HepG2 (cell line): ENCODE data around the gene FAM20A. TPM values are rescaled to one million over a fixed set of nuclear protein-coding genes. Genes with fewer than 3 reads are reported as not detected.
A peak's percentile ranks its signal among the peaks of the same experiment; 100 is the strongest.

Experiments used
- ATAC-seq: fragments of 200-7000 bp; cut with Tn5 transposase; 3 replicates; pipeline ENCODE4 v1.9.1; 2020; ENCODE audit warnings: mild to moderate bottlenecking, moderate library complexity
- BruUV-seq: library from RNA; stranded (reverse); fragments of 400-500 nt; replicated peaks from 2 replicates; lab custom pipeline; 2021; lab: Mats Ljungman, UMichigan
- CTCF ChIA-PET: fragments of 300-600 bp; formaldehyde crosslinking; extraction: SDS; loops from one replicate; lab custom pipeline; 2021; ENCODE audit warnings: low total read pairs, inconsistent platforms, low intra/inter-chr PET ratio; lab: Yijun Ruan, JAX
- POLR2A ChIA-PET: fragments of 350-600 bp; sonication (Branson Sonifier 250); formaldehyde crosslinking; loops from one replicate; lab custom pipeline; 2020; ENCODE audit warnings: antibody characterized with exemption, inconsistent platforms; lab: Yijun Ruan, JAX
- DNase-seq: peaks from one replicate; pipeline ENCODE4 v3.0.0-alpha.2; 2015; ENCODE audit warnings: low spot score
- FAIRE-seq: peaks from 3 replicates; lab custom pipeline; 2011; peaks lifted over from hg19 to GRCh38; lab: Jason Lieb, UNC
- H2AFZ ChIP-seq: one replicate; pipeline ENCODE4 v1.6.1; 2011; ENCODE audit warnings: low read length, inconsistent platforms
- H3K27ac ChIP-seq: fragments of 300-600 bp; 3 replicates; pipeline ENCODE4 v1.8.0; 2011; ENCODE audit warnings: mixed run types, mild to moderate bottlenecking, mixed read lengths, low read length, inconsistent platforms; ENCODE audit not compliant: insufficient read depth; ENCODE audit errors: extremely low read length
- H3K27me3 ChIP-seq, 2 experiments: fragments of 200-600 bp in 1 of 2; 2 replicates in 1 of 2; 3 replicates in 1 of 2; pipeline versions ENCODE4 v1.6.0 to v1.8.0; 2011; ENCODE audit warnings: low read length in 2 of 2, mild to moderate bottlenecking in 2 of 2, moderate library complexity in 2 of 2, inconsistent platforms in 1 of 2; ENCODE audit not compliant: insufficient read depth in 2 of 2, control insufficient read depth in 1 of 2
- H3K36me3 ChIP-seq, 2 experiments: fragments of 200-600 bp in 1 of 2; replicated peaks in 1 of 2; 2 replicates in 1 of 2; 3 replicates in 1 of 2; pipeline versions ENCODE4 v1.5.1 to v1.8.0; 2011; ENCODE audit warnings: low read length in 2 of 2, inconsistent platforms in 1 of 2; ENCODE audit not compliant: insufficient read depth in 2 of 2, control insufficient read depth in 1 of 2
- H3K4me1 ChIP-seq: 2 replicates; pipeline ENCODE4 v1.5.1; 2012; ENCODE audit warnings: low read length, inconsistent platforms; ENCODE audit not compliant: insufficient read depth
- H3K4me2 ChIP-seq: 2 replicates; pipeline ENCODE4 v1.6.0; 2011; ENCODE audit warnings: low read depth, low read length, inconsistent platforms
- H3K4me3 ChIP-seq, 3 experiments: fragments of 200-600 bp in 1 of 3; sonication (generic), shearing (Covaris generic) in 1 of 3; replicated peaks in 1 of 3; 2 replicates each; pipeline ENCODE4 v1.5.1; 2011 to 2016; ENCODE audit warnings: low read length in 3 of 3, inconsistent platforms in 2 of 3, low read depth in 2 of 3, mild to moderate bottlenecking in 2 of 3, control low read depth in 1 of 3, mixed read lengths in 1 of 3; ENCODE audit not compliant: insufficient read depth in 1 of 3
- H3K79me2 ChIP-seq: one replicate; pipeline ENCODE4 v1.6.1; 2011; ENCODE audit warnings: low read length, inconsistent platforms; ENCODE audit not compliant: insufficient read depth
- H3K9ac ChIP-seq: 2 replicates; pipeline ENCODE4 v1.6.0; 2011; ENCODE audit warnings: mild to moderate bottlenecking, low read depth, low read length, inconsistent platforms; ENCODE audit not compliant: insufficient read depth
- H3K9me3 ChIP-seq: 2 replicates; pipeline ENCODE4 v1.5.1; 2012; ENCODE audit warnings: mild to moderate bottlenecking, low read length
- H4K20me1 ChIP-seq: 2 replicates; pipeline ENCODE4 v1.6.0; 2011; ENCODE audit warnings: inconsistent platforms, mild to moderate bottlenecking, low read length, moderate library complexity; ENCODE audit not compliant: insufficient read depth
- CEBPG ChIP-seq: IDR thresholded peaks from 2 replicates; pipeline ENCODE4 v1.6.1; 2016
- SALL2 ChIP-seq: sonication (generic); formaldehyde crosslinking; IDR thresholded peaks from 2 replicates; pipeline ENCODE4 v1.8.1; 2023; ENCODE audit warnings: mild to moderate bottlenecking, missing genetic modification reagents, inconsistent platforms
- SATB2 ChIP-seq: sonication (generic); formaldehyde crosslinking; IDR thresholded peaks from 2 replicates; pipeline ENCODE4 v1.5.0; 2020; ENCODE audit warnings: missing genetic modification reagents
- SMC3 ChIP-seq: IDR thresholded peaks from 2 replicates; pipeline ENCODE4 v1.6.1; 2011; ENCODE audit warnings: low read length, improper control_type of control experiment
- SRSF9 ChIP-seq: fragments of 200-400 bp; formaldehyde crosslinking; IDR thresholded peaks from 2 replicates; pipeline ENCODE4 v1.6.1; 2018; ENCODE audit warnings: borderline replicate concordance, mild to moderate bottlenecking, low read depth, low read length; ENCODE audit not compliant: insufficient read depth, poor library complexity, severe bottlenecking
- ZMYM3 ChIP-seq: sonication (generic); formaldehyde crosslinking; IDR thresholded peaks from 2 replicates; pipeline ENCODE4 v1.5.1; 2020; ENCODE audit warnings: mild to moderate bottlenecking, missing genetic modification reagents
- ZNF12 ChIP-seq: sonication (generic); formaldehyde crosslinking; IDR thresholded peaks from 2 replicates; pipeline ENCODE4 v1.5.0; 2020; ENCODE audit warnings: missing genetic modification reagents
- ZNF24 ChIP-seq: fragments of 450-650 bp; IDR thresholded peaks from 2 replicates; pipeline ENCODE4 v1.6.1; 2017; ENCODE audit warnings: antibody characterized with exemption, mild to moderate bottlenecking
- ZNF264 ChIP-seq: sonication (generic); formaldehyde crosslinking; IDR thresholded peaks from 2 replicates; pipeline ENCODE4 v1.4.0; 2020; ENCODE audit warnings: missing genetic modification reagents
- ZNF558 ChIP-seq: sonication (generic); formaldehyde crosslinking; IDR thresholded peaks from 2 replicates; pipeline ENCODE4 v1.9.0; 2022; ENCODE audit warnings: mild to moderate bottlenecking, missing genetic modification reagents, borderline replicate concordance
- ZNF776 ChIP-seq: sonication (generic); formaldehyde crosslinking; IDR thresholded peaks from 2 replicates; pipeline ENCODE4 v1.4.0; 2020; ENCODE audit warnings: mild to moderate bottlenecking, missing genetic modification reagents
- ZNF777 ChIP-seq: sonication (generic); formaldehyde crosslinking; IDR thresholded peaks from 2 replicates; pipeline ENCODE4 v1.4.0; 2020; ENCODE audit warnings: missing genetic modification reagents
- WGBS: methylation state at CpG from one replicate; pipeline ENCODE4 v1.1.6; 2017; ENCODE audit warnings: low lambda C conversion rate; 5-methylcytosine and 5-hydroxymethylcytosine counted together
- in situ Hi-C: cut with HindIII; loops from 2 replicates; pipeline ENCODE4 v1.10.0; 2017; ENCODE audit warnings: low pct_unique_long_range_greater_than_20kb; ENCODE audit not compliant: extremely low pct_ligation_motif_present
- intact Hi-C: fragments of 100-400 bp; cut with micrococcal nuclease; formaldehyde crosslinking; loops from one replicate; pipeline ENCODE4 v1.10.0; 2022; ENCODE audit not compliant: unreplicated experiment
- polyA plus RNA-seq, 8 experiments: library from polyadenylated mRNA; depleted of rRNA in 3 of 8; stranded (reverse) in 7 of 8; unstranded in 1 of 8; fragments of >200 nt; fragmentation: Illumina TruSeq in 4 of 8; extraction: Trizol in 4 of 8; gene quantifications; 2 replicates each; pipeline versions ENCODE4 v1.2.1 to v1.2.3, GENCODE V29; 2011 to 2016; ENCODE audit warnings: low read depth in 4 of 8, missing spikeins in 1 of 8, mixed read lengths in 1 of 8; ENCODE audit not compliant: insufficient read depth in 1 of 8
- total RNA-seq, 5 experiments: library from RNA; depleted of rRNA; stranded (reverse); fragments of >200 nt; fragmentation: Illumina TruSeq; extraction: Trizol; gene quantifications; 2 replicates each; pipeline ENCODE4 v1.2.3, GENCODE V29; 2016; ENCODE audit warnings: low read depth in 1 of 5
- TF ChIP-seq, protein P1 (sequence below): IDR thresholded peaks from 2 replicates; pipeline ENCODE4 v1.6.1; 2016; ENCODE audit warnings: control low read depth
- TF ChIP-seq, protein P2 (sequence below): sonication (generic); formaldehyde crosslinking; IDR thresholded peaks from 2 replicates; pipeline ENCODE4 v1.5.1; 2020; ENCODE audit warnings: missing genetic modification reagents, mild to moderate bottlenecking, borderline replicate concordance
- TF ChIP-seq, protein P3 (sequence below): IDR thresholded peaks from 2 replicates; pipeline ENCODE4 v1.6.1; 2016; ENCODE audit warnings: missing compliant biosample characterization, missing genetic modification reagents, borderline replicate concordance
- TF ChIP-seq, protein P4 (sequence below): sonication (generic); formaldehyde crosslinking; IDR thresholded peaks from 2 replicates; pipeline ENCODE4 v1.5.1; 2020; ENCODE audit warnings: mild to moderate bottlenecking, missing genetic modification reagents
- TF ChIP-seq, protein P5 (sequence below): sonication (generic); formaldehyde crosslinking; IDR thresholded peaks from 2 replicates; pipeline ENCODE4 v1.4.0; 2020; ENCODE audit warnings: missing genetic modification reagents

FAM20A gene
- total and polyA plus RNA-seq, 2 of the 13 experiments (the other 11 are each of a cell fraction or from before 2014, with no cell fraction given) = 9.3 to 20.7 TPM

DNA sequence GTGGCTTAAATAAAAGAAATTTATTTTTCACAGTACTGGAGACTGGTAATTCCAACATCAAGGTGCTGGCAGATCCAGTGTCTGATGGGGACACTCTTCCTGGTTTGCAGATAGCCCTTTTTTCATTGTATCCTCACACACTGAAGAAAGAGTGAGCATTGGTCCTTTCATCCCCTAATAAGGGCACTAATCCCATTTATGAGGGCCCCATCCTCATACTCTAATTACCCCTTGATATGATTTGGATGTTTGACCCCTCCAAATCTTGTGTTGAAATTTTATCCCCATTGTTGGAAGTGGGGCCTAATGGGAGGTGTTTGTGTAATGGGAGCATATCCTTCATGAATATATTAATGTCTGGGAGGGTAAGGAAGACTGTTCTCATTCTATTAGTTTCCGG, 9.4 kb upstream of the FAM20A start:
- Histone ChIP-seq H3K27ac (no peak overlapping the region), H3K27me3 (no peaks in the 10 kb centered on the region; a peak in 1 of 5 replicates), H3K4me1 (peaks cover 54% of the 10 kb centered on the region), H3K36me3 (no peaks in the 10 kb centered on the region), H3K4me2 (no peak overlapping the region)
- FAIRE-seq = no peak
- TF ChIP-seq, protein P1, sequence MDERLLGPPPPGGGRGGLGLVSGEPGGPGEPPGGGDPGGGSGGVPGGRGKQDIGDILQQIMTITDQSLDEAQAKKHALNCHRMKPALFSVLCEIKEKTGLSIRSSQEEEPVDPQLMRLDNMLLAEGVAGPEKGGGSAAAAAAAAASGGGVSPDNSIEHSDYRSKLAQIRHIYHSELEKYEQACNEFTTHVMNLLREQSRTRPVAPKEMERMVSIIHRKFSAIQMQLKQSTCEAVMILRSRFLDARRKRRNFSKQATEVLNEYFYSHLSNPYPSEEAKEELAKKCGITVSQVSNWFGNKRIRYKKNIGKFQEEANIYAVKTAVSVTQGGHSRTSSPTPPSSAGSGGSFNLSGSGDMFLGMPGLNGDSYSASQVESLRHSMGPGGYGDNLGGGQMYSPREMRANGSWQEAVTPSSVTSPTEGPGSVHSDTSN (CRISPR knock-in tag) = no peak
- TF ChIP-seq ZNF264 (CRISPR knock-in tag) = peak; percentile 100
- no peak for TF ChIP-seq CEBPG
- TF ChIP-seq, protein P2, sequence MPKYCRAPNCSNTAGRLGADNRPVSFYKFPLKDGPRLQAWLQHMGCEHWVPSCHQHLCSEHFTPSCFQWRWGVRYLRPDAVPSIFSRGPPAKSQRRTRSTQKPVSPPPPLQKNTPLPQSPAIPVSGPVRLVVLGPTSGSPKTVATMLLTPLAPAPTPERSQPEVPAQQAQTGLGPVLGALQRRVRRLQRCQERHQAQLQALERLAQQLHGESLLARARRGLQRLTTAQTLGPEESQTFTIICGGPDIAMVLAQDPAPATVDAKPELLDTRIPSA = no peak
- TF ChIP-seq, protein P3, sequence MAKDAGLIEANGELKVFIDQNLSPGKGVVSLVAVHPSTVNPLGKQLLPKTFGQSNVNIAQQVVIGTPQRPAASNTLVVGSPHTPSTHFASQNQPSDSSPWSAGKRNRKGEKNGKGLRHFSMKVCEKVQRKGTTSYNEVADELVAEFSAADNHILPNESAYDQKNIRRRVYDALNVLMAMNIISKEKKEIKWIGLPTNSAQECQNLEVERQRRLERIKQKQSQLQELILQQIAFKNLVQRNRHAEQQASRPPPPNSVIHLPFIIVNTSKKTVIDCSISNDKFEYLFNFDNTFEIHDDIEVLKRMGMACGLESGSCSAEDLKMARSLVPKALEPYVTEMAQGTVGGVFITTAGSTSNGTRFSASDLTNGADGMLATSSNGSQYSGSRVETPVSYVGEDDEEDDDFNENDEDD = no peak
- TF ChIP-seq SATB2 (CRISPR knock-in tag) = no peak
- TF ChIP-seq ZMYM3 = 0 out of 2 replicates have a peak, but pooled peaks have one; percentile 26
- no peak for TF ChIP-seq SALL2 (CRISPR knock-in tag)
- no peak for TF ChIP-seq ZNF777 (CRISPR knock-in tag)
- TF ChIP-seq ZNF24 = no peak
- TF ChIP-seq ZNF776 (CRISPR knock-in tag) = no peak
- TF ChIP-seq SMC3 = no peak
- no peak for TF ChIP-seq ZNF558
- TF ChIP-seq, protein P4, sequence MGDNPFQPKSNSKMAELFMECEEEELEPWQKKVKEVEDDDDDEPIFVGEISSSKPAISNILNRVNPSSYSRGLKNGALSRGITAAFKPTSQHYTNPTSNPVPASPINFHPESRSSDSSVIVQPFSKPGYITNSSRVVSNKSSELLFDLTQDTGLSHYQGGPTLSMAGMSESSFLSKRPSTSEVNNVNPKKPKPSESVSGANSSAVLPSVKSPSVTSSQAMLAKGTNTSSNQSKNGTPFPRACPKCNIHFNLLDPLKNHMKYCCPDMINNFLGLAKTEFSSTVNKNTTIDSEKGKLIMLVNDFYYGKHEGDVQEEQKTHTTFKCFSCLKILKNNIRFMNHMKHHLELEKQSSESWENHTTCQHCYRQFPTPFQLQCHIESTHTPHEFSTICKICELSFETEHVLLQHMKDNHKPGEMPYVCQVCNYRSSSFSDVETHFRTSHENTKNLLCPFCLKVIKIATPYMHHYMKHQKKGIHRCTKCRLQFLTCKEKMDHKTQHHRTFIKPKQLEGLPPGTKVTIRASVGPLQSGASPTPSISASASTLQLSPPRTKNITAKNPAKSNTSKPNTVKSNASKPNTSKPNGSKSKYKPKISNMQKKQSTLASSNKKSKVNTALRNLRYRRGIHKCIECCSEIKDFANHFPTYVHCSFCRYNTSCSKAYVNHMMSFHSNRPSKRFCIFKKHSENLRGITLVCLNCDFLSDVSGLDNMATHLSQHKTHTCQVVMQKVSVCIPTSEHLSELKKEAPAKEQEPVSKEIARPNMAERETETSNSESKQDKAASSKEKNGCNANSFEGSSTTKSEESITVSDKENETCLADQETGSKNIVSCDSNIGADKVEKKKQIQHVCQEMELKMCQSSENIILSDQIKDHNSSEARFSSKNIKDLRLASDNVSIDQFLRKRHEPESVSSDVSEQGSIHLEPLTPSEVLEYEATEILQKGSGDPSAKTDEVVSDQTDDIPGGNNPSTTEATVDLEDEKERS (CRISPR knock-in tag) = peak; percentile 92
- TF ChIP-seq, protein P5, sequence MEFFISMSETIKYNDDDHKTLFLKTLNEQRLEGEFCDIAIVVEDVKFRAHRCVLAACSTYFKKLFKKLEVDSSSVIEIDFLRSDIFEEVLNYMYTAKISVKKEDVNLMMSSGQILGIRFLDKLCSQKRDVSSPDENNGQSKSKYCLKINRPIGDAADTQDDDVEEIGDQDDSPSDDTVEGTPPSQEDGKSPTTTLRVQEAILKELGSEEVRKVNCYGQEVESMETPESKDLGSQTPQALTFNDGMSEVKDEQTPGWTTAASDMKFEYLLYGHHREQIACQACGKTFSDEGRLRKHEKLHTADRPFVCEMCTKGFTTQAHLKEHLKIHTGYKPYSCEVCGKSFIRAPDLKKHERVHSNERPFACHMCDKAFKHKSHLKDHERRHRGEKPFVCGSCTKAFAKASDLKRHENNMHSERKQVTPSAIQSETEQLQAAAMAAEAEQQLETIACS (CRISPR knock-in tag) = no peak
- no peak for TF ChIP-seq SRSF9
- peak; percentile 70; the same call in 1 of the 2 replicates for TF ChIP-seq ZNF12 (CRISPR knock-in tag)
- TF ChIP-seq, all 625 proteins: peak for 4
- 83% methylated on average over 1 of the region's 1 CpG for WGBS
- no peak for DNase-seq
- H3K4me3 ChIP-seq = no peak overlapping the region
- no TSS peak for BruUV-seq
- H3K79me2 ChIP-seq = no peaks in the 10 kb centered on the region
- H3K9me3 ChIP-seq = peaks cover 23% of the 10 kb centered on the region
- intact Hi-C loops = no loop called here
- no peak for ATAC-seq
- no peak overlapping the region for H3K9ac ChIP-seq
- no peak overlapping the region for H2AFZ ChIP-seq
- ChIA-PET POLR2A (no interaction called here), CTCF (no interaction called here)
- no peaks in the 10 kb centered on the region for H4K20me1 ChIP-seq
- in situ Hi-C loops = loop anchor here (5.0 kb wide), 1 partner anchor 152 kb away; no protein-coding TSS in a partner anchor
